Smooth muscle cell (in vitro differentiated cells): ENCODE data around the gene GLIS2. TPM values are rescaled to one million over a fixed set of nuclear protein-coding genes. Genes with fewer than 3 reads are reported as not detected.
A peak's percentile ranks its signal among the peaks of the same experiment; 100 is the strongest.

Experiments used
- DNase-seq: peaks from one replicate; lab custom pipeline; 2025; ENCODE audit not compliant: unreplicated experiment; lab: John Stamatoyannopoulos, UW
- H2AFZ ChIP-seq: fragments of 200-600 bp; sonication (generic); 2 replicates; pipeline ENCODE4 v1.6.0; 2016; ENCODE audit warnings: antibody characterized with exemption, low read depth, mild to moderate bottlenecking
- H3F3A ChIP-seq: fragments of 200-600 bp; sonication (generic); 2 replicates; pipeline ENCODE4 v1.6.0; 2017; ENCODE audit warnings: antibody characterized with exemption, low read depth
- H3K27ac ChIP-seq: fragments of 200-600 bp; sonication (generic); 2 replicates; pipeline ENCODE4 v1.5.1; 2016; ENCODE audit warnings: low read depth, mild to moderate bottlenecking
- H3K27me3 ChIP-seq: fragments of 200-600 bp; sonication (generic); 2 replicates; pipeline ENCODE4 v1.6.1; 2016; ENCODE audit warnings: low read depth, mild to moderate bottlenecking
- H3K36me3 ChIP-seq: fragments of 200-600 bp; sonication (generic); 2 replicates; pipeline ENCODE4 v1.5.1; 2016; ENCODE audit warnings: low read depth
- H3K4me1 ChIP-seq: fragments of 200-600 bp; sonication (generic); 2 replicates; pipeline ENCODE4 v1.5.1; 2016; ENCODE audit warnings: low read depth
- H3K4me2 ChIP-seq: fragments of 200-600 bp; sonication (generic); 2 replicates; pipeline ENCODE4 v1.6.0; 2016; ENCODE audit warnings: mild to moderate bottlenecking
- H3K4me3 ChIP-seq: fragments of 200-600 bp; sonication (generic); 2 replicates; pipeline ENCODE4 v1.5.1; 2016; ENCODE audit warnings: mild to moderate bottlenecking
- H3K79me2 ChIP-seq: fragments of 200-600 bp; sonication (generic); 2 replicates; pipeline ENCODE4 v1.6.0; 2016; ENCODE audit warnings: low read depth, mild to moderate bottlenecking
- H3K9ac ChIP-seq: fragments of 200-600 bp; sonication (generic); 2 replicates; pipeline ENCODE4 v1.6.0; 2016; ENCODE audit warnings: low read depth
- H3K9me3 ChIP-seq: fragments of 200-600 bp; sonication (generic); replicated peaks from 2 replicates; pipeline ENCODE4 v1.5.1; 2016; ENCODE audit warnings: low read depth
- H4K20me1 ChIP-seq: fragments of 200-600 bp; sonication (generic); 2 replicates; pipeline ENCODE4 v1.6.0; 2016; ENCODE audit warnings: low read depth
- CTCF ChIP-seq: fragments of 200-600 bp; sonication (generic); IDR thresholded peaks from 2 replicates; pipeline ENCODE4 v1.5.1; 2017; ENCODE audit warnings: borderline replicate concordance, mild to moderate bottlenecking, antibody characterized with exemption; ENCODE audit not compliant: insufficient read depth, poor library complexity, severe bottlenecking
- WGBS: methylation state at CpG from one replicate; pipeline ENCODE4 v1.1.7; 2016; ENCODE audit warnings: low lambda C conversion rate; 5-methylcytosine and 5-hydroxymethylcytosine counted together
- polyA plus RNA-seq: library from polyadenylated mRNA; unstranded; fragments of >200 nt; fragmentation: Nextera tagmentation; extraction: Ambion mirVana; gene quantifications from 2 replicates; pipeline ENCODE4 v1.2.1, GENCODE V29; 2016
- total RNA-seq: library from RNA; depleted of rRNA; stranded (reverse); fragments of >200 nt; gene quantifications from 2 replicates; pipeline ENCODE4 v1.2.3, GENCODE V29; 2014

The GLIS2 gene
- total and polyA plus RNA-seq, 2 experiments from 2014 or later: 2.8 to 9.2 TPM

DNA sequence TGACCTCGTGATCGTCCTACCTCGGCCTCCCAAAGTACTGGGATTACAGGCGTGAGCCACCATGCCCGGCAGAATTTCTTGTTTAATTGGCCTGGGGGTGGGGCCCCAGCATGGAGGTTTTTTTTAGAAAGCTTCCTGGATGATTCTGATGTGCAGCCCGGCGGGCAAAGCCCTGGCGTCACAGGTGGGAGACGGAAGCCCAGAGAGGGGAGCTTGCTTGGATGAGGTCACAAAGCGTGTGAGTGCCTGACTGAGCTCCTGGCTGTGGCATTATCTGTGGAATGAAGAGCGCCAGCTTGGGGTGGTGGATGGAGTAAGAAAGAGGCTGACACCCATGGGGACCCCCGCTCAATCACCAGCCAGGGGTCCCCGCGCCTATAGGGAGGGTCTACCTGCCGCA lies 59.9 kb downstream of the GLIS2 start:
- Histone ChIP-seq H3K36me3 (no peaks in the 10 kb centered on the region), H3K79me2 (peaks cover 73% of the 10 kb centered on the region), H2AFZ (no peak overlapping the region), H3K4me1 (peaks cover 31% of the 10 kb centered on the region), H3K9me3 (no peaks in the 10 kb centered on the region), H4K20me1 (peaks cover 88% of the 10 kb centered on the region), H3K4me3 (no peak overlapping the region), H3F3A (no peaks in the 10 kb centered on the region), H3K27me3 (no peaks in the 10 kb centered on the region), H3K9ac (no peak overlapping the region), H3K27ac (peak overlapping the region; percentile 67), H3K4me2 (peak overlapping the region; percentile 40)
- no peak for DNase-seq
- WGBS: 85% methylated on average over 14 of the region's 15 CpGs
- no peak for TF ChIP-seq CTCF

DNA sequence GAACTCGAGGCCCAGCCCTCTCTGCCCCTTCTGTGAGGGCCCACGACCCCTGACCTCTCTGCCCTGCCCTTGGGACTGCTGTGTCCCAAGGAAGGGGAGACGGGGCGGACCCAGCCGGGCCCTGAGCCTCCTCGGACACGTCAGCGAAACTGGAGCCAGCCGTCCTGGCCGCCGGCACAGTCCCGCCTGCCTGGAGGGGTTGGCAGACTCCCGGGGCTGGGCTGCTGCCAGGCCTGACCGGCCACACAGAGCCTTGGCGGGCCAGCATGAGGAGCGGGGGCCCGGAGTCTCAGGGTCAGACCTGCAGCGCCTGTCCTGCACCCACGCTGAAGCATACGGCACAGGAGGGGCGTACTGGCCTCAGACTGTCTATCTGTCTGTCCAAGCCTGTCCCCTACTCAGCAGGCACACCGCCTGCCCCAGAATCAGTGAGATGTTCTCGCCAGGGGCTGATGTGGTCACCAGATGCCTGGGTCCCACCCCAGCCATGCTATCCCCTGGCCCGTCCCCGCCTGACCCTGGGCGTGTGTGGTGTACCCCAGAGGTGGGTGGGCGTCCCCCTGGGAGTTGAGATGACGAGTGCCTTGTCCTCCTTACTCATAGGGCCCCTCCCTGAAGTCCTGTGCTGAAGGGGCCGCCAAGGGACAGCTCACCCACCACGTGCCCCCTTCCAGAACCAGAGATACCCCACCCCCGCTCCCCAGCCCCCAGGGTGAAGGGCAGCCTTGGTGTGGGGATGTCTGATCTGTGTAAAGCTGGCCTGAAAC lies 60.4 kb downstream of the GLIS2 start:
- WGBS: 86% methylated on average over 31 of the region's 31 CpGs
- H3K9ac ChIP-seq: no peak overlapping the region
- H3K27me3 ChIP-seq: no peaks in the 10 kb centered on the region
- H3K79me2 ChIP-seq: peaks cover 73% of the 10 kb centered on the region
- H3K4me1 ChIP-seq: peaks cover 27% of the 10 kb centered on the region
- peak overlapping the region; percentile 40 for H3K4me2 ChIP-seq
- H3K9me3 ChIP-seq: no peaks in the 10 kb centered on the region
- peak overlapping the region; percentile 67 for H3K27ac ChIP-seq
- H4K20me1 ChIP-seq: peaks cover 94% of the 10 kb centered on the region
- H3F3A ChIP-seq: no peaks in the 10 kb centered on the region
- no peak overlapping the region for H3K4me3 ChIP-seq
- no peak overlapping the region for H2AFZ ChIP-seq
- no peaks in the 10 kb centered on the region for H3K36me3 ChIP-seq
- DNase-seq: no peak
- TF ChIP-seq CTCF: no peak

GRCh38 chr16:4376893-4377572 lies 61.2 kb downstream of the GLIS2 start:
- H3K79me2 ChIP-seq: peaks cover 69% of the 10 kb centered on the region
- peaks cover 100% of the 10 kb centered on the region for H4K20me1 ChIP-seq
- no peak overlapping the region for H3K4me3 ChIP-seq
- H3K9me3 ChIP-seq: no peaks in the 10 kb centered on the region
- H3K4me1 ChIP-seq: peaks cover 25% of the 10 kb centered on the region
- no peaks in the 10 kb centered on the region for H3F3A ChIP-seq
- no peak overlapping the region for H2AFZ ChIP-seq
- no peaks in the 10 kb centered on the region for H3K27me3 ChIP-seq
- H3K36me3 ChIP-seq: no peaks in the 10 kb centered on the region
- no peak for TF ChIP-seq CTCF
- no peak overlapping the region for H3K9ac ChIP-seq
- 74% methylated on average over 25 of the region's 27 CpGs for WGBS
- H3K4me2 ChIP-seq: no peak overlapping the region
- DNase-seq: no peak
- peak overlapping the region; percentile 11 for H3K27ac ChIP-seq
